K562 (cell line): ENCODE data around the gene SPEM1. TPM values are rescaled to one million over a fixed set of nuclear protein-coding genes. Genes with fewer than 3 reads are reported as not detected.

Experiments used
- ATF7 ChIP-seq: fragments of 450-650 bp; IDR thresholded peaks from 2 replicates; pipeline ENCODE4 v1.7.1; 2014; ENCODE audit warnings: mild to moderate bottlenecking, moderate library complexity
- ESRRA ChIP-seq: fragments of 450-650 bp; IDR thresholded peaks from 2 replicates; pipeline ENCODE4 v1.6.1; 2014; ENCODE audit warnings: low read depth, mild to moderate bottlenecking, moderate library complexity, borderline replicate concordance
- FUS ChIP-seq: fragments of 200-400 bp; formaldehyde crosslinking; optimal IDR thresholded peaks from 2 replicates; pipeline ENCODE3; 2017; ENCODE audit warnings: low read depth, low read length
- NEUROD1 ChIP-seq: fragments of 150-350 bp; IDR thresholded peaks from 2 replicates; pipeline ENCODE4 v1.6.1; 2014; ENCODE audit warnings: borderline replicate concordance, low read length, low read depth; ENCODE audit not compliant: partially characterized antibody
- NR2C2 ChIP-seq, 2 experiments: fragments of 200-800 bp in 1 of 2; sonication (Bioruptor generic) in 1 of 2; sonication (generic) in 1 of 2; formaldehyde crosslinking in 1 of 2; IDR thresholded peaks; 2 replicates each; pipeline versions ENCODE4 v1.6.1 to v1.8.0; 2016 to 2022; ENCODE audit warnings: mild to moderate bottlenecking in 1 of 2, missing compliant biosample characterization in 1 of 2, missing genetic modification characterization in 1 of 2, missing genetic modification reagents in 1 of 2
- POLR2A ChIP-seq: fragments of 450-650 bp; conservative IDR thresholded peaks from 2 replicates; pipeline ENCODE4 v1.6.1; 2016
- PPARD ChIP-seq: fragments of 250-450 bp; sonication (Bioruptor Pico); IDR thresholded peaks from 2 replicates; pipeline ENCODE4 v1.8.0; 2022; ENCODE audit warnings: inconsistent platforms, mild to moderate bottlenecking, moderate library complexity
- RB1 ChIP-seq: fragments of 450-650 bp; IDR thresholded peaks from 2 replicates; pipeline ENCODE4 v1.6.1; 2017; ENCODE audit warnings: low read depth, mild to moderate bottlenecking
- RBFOX2 ChIP-seq: fragments of 200-400 bp; formaldehyde crosslinking; IDR thresholded peaks from 2 replicates; pipeline ENCODE4 v1.6.1; 2017; ENCODE audit warnings: low read depth, mild to moderate bottlenecking, low read length, moderate library complexity
- RBM25 ChIP-seq: fragments of 200-400 bp; formaldehyde crosslinking; IDR thresholded peaks from 2 replicates; pipeline ENCODE4 v1.6.1; 2018; ENCODE audit warnings: low read length, low read depth, moderate library complexity; ENCODE audit not compliant: severe bottlenecking
- SLC30A9 ChIP-seq: fragments of 250-450 bp; sonication (Bioruptor Pico); IDR thresholded peaks from 2 replicates; pipeline ENCODE4 v1.8.0; 2022; ENCODE audit warnings: mild to moderate bottlenecking, moderate library complexity
- TARDBP ChIP-seq: fragments of 450-650 bp; IDR thresholded peaks from 2 replicates; pipeline ENCODE4 v1.6.1; 2016
- XRCC3 ChIP-seq: fragments of 450-650 bp; IDR thresholded peaks from 2 replicates; pipeline ENCODE4 v1.6.1; 2017; ENCODE audit warnings: mild to moderate bottlenecking, moderate library complexity
- ZNF830 ChIP-seq: fragments of 250-450 bp; sonication (Bioruptor Pico); IDR thresholded peaks from 2 replicates; pipeline ENCODE4 v1.5.0; 2021; ENCODE audit warnings: mild to moderate bottlenecking
- polyA plus RNA-seq, 8 experiments: library from polyadenylated mRNA; depleted of rRNA in 4 of 8; stranded (reverse) in 5 of 8; unstranded in 3 of 8; fragments of >200 nt; fragmentation: Nextera tagmentation in 2 of 8; fragmentation: Illumina TruSeq in 1 of 8; extraction: Ambion mirVana in 2 of 8; extraction: Trizol in 1 of 8; gene quantifications; 2 replicates each; pipeline versions ENCODE4 v1.2.1 to v1.2.3, GENCODE V29; 2011 to 2014; ENCODE audit warnings: inconsistent platforms in 1 of 8, missing spikeins in 1 of 8
- total RNA-seq, 7 experiments: library from RNA; depleted of rRNA in 6 of 7; stranded (reverse); fragments of >200 nt in 6 of 7; fragmentation: Illumina TruSeq in 2 of 7; extraction: Trizol in 2 of 7; gene quantifications; 2 replicates each; pipeline versions ENCODE4 v1.2.1 to v1.2.3, GENCODE V29; 2011 to 2021; ENCODE audit warnings: low replicate concordance in 1 of 7
- TF ChIP-seq, protein P1 (sequence below), 2 experiments: fragments of 450-650 bp; conservative IDR thresholded peaks; 2 replicates each; pipeline ENCODE4 v1.6.1; 2017; ENCODE audit warnings: mild to moderate bottlenecking in 2 of 2, moderate library complexity in 2 of 2
- TF ChIP-seq, protein P2 (sequence below): IDR thresholded peaks from 2 replicates; pipeline ENCODE4 v1.6.1; 2011; ENCODE audit warnings: borderline replicate concordance, low read depth, mild to moderate bottlenecking, moderate library complexity, low read length; ENCODE audit not compliant: insufficient read depth, poor library complexity, severe bottlenecking
- TF ChIP-seq, protein P3 (sequence below), 2 experiments: IDR thresholded peaks; 2 replicates each; pipeline ENCODE4 v1.6.1; 2012; ENCODE audit warnings: improper control_type of control experiment in 2 of 2, low read depth in 2 of 2, low read length in 2 of 2, borderline replicate concordance in 1 of 2
- TF ChIP-seq, protein P4 (sequence below), 2 experiments: fragments of 450-650 bp; IDR thresholded peaks; 2 replicates each; pipeline ENCODE4 v1.6.1; 2016

SPEM1 gene
- total and polyA plus RNA-seq, 9 of the 15 experiments (the other 6 are each of a cell fraction or from before 2014, with no cell fraction given): not detected

DNA sequence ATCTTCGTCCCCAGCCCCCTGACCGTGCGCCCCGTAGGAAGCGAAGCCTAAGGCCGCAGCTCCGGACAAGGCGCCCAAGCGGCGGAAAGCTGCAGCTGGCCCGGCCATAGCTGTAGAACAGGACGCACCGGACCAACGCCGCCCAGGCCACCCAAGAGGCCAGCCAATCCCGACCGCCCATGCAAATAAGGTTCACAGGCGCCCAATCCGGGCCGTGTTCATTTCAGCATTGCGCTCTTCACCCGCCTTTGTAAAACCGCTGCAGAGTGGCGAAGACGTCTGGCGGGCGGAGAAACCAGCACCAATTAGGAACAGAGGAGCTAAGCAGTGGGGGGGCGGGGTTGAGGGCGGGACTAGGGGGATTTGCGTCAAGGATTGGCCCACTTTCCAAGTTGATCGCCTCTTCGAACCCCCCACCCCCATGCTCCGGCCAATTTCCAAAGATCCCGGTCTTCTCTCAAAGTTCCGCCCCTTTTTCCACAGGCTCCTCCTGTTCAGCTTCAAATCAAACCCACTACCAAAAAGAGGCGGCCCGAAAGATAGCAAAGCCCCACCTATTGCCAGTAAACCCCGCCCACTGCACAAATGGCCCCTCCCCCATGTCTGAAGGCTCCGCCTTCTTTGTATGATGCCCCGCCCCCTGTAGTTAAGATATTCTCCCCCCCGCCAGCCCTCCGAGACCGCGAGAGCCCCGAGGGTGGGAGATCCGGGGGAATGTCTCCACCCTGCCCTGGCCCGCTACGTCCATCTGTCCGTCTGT lies 16.0 kb upstream of the SPEM1 start, which contains the start of gene TMEM256 (continued):
- TF ChIP-seq, protein P1, sequence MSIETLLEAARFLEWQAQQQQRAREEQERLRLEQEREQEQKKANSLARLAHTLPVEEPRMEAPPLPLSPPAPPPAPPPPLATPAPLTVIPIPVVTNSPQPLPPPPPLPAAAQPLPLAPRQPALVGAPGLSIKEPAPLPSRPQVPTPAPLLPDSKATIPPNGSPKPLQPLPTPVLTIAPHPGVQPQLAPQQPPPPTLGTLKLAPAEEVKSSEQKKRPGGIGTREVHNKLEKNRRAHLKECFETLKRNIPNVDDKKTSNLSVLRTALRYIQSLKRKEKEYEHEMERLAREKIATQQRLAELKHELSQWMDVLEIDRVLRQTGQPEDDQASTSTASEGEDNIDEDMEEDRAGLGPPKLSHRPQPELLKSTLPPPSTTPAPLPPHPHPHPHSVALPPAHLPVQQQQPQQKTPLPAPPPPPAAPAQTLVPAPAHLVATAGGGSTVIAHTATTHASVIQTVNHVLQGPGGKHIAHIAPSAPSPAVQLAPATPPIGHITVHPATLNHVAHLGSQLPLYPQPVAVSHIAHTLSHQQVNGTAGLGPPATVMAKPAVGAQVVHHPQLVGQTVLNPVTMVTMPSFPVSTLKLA (conservative IDR thresholded peaks at IDR 0.05): peak in 1 of 2 experiments; percentile 61; a peak in 1 of 4 replicates
- TF ChIP-seq NR2C2 (CRISPR knock-in tag; IDR thresholded peaks at IDR 0.05): no peak
- peak; percentile 82 for TF ChIP-seq NR2C2 (tag; IDR thresholded peaks at IDR 0.05)
- TF ChIP-seq, protein P2, sequence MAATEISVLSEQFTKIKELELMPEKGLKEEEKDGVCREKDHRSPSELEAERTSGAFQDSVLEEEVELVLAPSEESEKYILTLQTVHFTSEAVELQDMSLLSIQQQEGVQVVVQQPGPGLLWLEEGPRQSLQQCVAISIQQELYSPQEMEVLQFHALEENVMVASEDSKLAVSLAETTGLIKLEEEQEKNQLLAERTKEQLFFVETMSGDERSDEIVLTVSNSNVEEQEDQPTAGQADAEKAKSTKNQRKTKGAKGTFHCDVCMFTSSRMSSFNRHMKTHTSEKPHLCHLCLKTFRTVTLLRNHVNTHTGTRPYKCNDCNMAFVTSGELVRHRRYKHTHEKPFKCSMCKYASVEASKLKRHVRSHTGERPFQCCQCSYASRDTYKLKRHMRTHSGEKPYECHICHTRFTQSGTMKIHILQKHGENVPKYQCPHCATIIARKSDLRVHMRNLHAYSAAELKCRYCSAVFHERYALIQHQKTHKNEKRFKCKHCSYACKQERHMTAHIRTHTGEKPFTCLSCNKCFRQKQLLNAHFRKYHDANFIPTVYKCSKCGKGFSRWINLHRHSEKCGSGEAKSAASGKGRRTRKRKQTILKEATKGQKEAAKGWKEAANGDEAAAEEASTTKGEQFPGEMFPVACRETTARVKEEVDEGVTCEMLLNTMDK: peak; percentile 41
- no peak for TF ChIP-seq FUS
- peak; percentile 37; the same call in 1 of the 2 replicates for TF ChIP-seq TARDBP
- peak; percentile 57 for TF ChIP-seq RBM25
- TF ChIP-seq PPARD (CRISPR knock-in tag): no peak
- TF ChIP-seq XRCC3: no peak
- peak; percentile 86 for TF ChIP-seq POLR2A
- TF ChIP-seq, protein P3, sequence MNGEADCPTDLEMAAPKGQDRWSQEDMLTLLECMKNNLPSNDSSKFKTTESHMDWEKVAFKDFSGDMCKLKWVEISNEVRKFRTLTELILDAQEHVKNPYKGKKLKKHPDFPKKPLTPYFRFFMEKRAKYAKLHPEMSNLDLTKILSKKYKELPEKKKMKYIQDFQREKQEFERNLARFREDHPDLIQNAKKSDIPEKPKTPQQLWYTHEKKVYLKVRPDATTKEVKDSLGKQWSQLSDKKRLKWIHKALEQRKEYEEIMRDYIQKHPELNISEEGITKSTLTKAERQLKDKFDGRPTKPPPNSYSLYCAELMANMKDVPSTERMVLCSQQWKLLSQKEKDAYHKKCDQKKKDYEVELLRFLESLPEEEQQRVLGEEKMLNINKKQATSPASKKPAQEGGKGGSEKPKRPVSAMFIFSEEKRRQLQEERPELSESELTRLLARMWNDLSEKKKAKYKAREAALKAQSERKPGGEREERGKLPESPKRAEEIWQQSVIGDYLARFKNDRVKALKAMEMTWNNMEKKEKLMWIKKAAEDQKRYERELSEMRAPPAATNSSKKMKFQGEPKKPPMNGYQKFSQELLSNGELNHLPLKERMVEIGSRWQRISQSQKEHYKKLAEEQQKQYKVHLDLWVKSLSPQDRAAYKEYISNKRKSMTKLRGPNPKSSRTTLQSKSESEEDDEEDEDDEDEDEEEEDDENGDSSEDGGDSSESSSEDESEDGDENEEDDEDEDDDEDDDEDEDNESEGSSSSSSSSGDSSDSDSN (IDR thresholded peaks at IDR 0.05; ENCODE audit: borderline replicate concordance in 1 of 2, low read depth in 2 of 2, low read length in 2 of 2): peak; percentile 45 to 88; a peak in 2 of 4 replicates
- 0 out of 2 replicates have a peak, but pooled peaks have one; percentile 40 for TF ChIP-seq RB1
- TF ChIP-seq RBFOX2: peak; percentile 94
- peak; percentile 58; the same call in 1 of the 2 replicates for TF ChIP-seq ESRRA
- no peak for TF ChIP-seq SLC30A9 (CRISPR knock-in tag)
- no peak for TF ChIP-seq ZNF830 (CRISPR knock-in tag)
- TF ChIP-seq, protein P4, sequence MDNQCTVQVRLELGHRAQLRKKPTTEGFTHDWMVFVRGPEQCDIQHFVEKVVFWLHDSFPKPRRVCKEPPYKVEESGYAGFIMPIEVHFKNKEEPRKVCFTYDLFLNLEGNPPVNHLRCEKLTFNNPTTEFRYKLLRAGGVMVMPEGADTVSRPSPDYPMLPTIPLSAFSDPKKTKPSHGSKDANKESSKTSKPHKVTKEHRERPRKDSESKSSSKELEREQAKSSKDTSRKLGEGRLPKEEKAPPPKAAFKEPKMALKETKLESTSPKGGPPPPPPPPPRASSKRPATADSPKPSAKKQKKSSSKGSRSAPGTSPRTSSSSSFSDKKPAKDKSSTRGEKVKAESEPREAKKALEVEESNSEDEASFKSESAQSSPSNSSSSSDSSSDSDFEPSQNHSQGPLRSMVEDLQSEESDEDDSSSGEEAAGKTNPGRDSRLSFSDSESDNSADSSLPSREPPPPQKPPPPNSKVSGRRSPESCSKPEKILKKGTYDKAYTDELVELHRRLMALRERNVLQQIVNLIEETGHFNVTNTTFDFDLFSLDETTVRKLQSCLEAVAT (IDR thresholded peaks at IDR 0.05): 0 out of 4 replicates have a peak, but pooled peaks of 1 of the 2 experiments have one; percentile 58
- TF ChIP-seq ATF7: peak; percentile 59
- peak; percentile 57 for TF ChIP-seq NEUROD1
